Right cardiac atrium (tissue), 5 donors: Measurements from ENCODE around the gene ESPNL. TPM values are rescaled to one million over a fixed set of nuclear protein-coding genes. Genes with fewer than 3 reads are reported as not detected.
"Not testable (repeated sequence)": the region's sequence is repeated elsewhere in the genome, so short reads cannot be mapped to it uniquely, and the experiment has no call there.

Experiments
- ATAC-seq, 2 donors: fragments of 200-7000 bp; cut with Tn5 transposase; one replicate each; pipeline versions ENCODE4 v1.8.0 to v1.9.1; 2020; ENCODE audit warnings: moderate library complexity in 2 of 2, mild to moderate bottlenecking in 1 of 2
- DNase-seq, 3 donors: peaks; one replicate each; pipeline ENCODE4 v3.0.0-alpha.2; 2020
- H3K27ac ChIP-seq: one replicate; pipeline ENCODE4 v1.5.1; 2013; ENCODE audit warnings: mild to moderate bottlenecking, low read length, control low read depth, moderate library complexity
- H3K27me3 ChIP-seq: one replicate; pipeline ENCODE4 v1.6.1; 2013; ENCODE audit not compliant: control insufficient read depth, insufficient read depth
- H3K4me1 ChIP-seq: one replicate; pipeline ENCODE4 v1.6.1; 2013; ENCODE audit warnings: low read length; ENCODE audit not compliant: control insufficient read depth, insufficient read depth
- H3K4me3 ChIP-seq: one replicate; pipeline ENCODE4 v1.5.1; 2013; ENCODE audit warnings: low read length, control low read depth
- H3K9me3 ChIP-seq: one replicate; pipeline ENCODE4 v1.6.1; 2013; ENCODE audit warnings: low read length; ENCODE audit not compliant: control insufficient read depth
- WGBS: extraction: QIAGEN DNeasy Blood & Tissue Kit; methylation state at CpG from one replicate; pipeline ENCODE4 v1.1.7; 2013; 5-methylcytosine and 5-hydroxymethylcytosine counted together
- intact Hi-C, 4 donors: fragments of 100-400 bp; cut with DNase I; formaldehyde crosslinking; loops; one replicate each; pipeline versions ENCODE4 v1.11.0 to v1.14.0; 2022 to 2023
- polyA plus RNA-seq: library from polyadenylated mRNA; stranded (reverse); fragments of 200-250 nt; gene quantifications from one replicate; pipeline ENCODE4 v1.2.3, GENCODE V29; 2013
- total RNA-seq, 4 donors: library from RNA; stranded (reverse); fragmentation: NEBNext Ultra II Directional; extraction: Animal tissue kit (Norgen Biotek cat#: 25700); gene quantifications; one replicate each; pipeline ENCODE4 v1.2.1, GENCODE V29; 2021
- donor health status: healthy with polysubstance abuse.
- donor health status: DM: no; HTN: yes; CAD: no.
- donor health status: DM: no; HTN: no; CAD: no.
- donor health status: DM: no; HTN: yes; CAD: no; lungs with severe emphysema.
- donor health status: DM: yes; HTN: yes; CAD: no.

ESPNL gene
- total and polyA plus RNA-seq, 5 donors, result 0.29 to 0.79 (median 0.57) TPM

- WGBS, result 44% methylated on average over 19 of the region's 19 CpGs
- intact Hi-C loops, result no loop called here
- ATAC-seq, result peak in 1 of 2 donors; percentile 26
- Histone ChIP-seq H3K4me1 (no peaks in the 10 kb centered on the region), H3K27ac (no peak overlapping the region), H3K27me3 (no peaks in the 10 kb centered on the region), H3K4me3 (no peak overlapping the region), H3K9me3 (no peaks in the 10 kb centered on the region)
- peak in 2 of 3 donors; percentile 58 to 63 for DNase-seq
These were observed 8.5 kb downstream of the ESPNL start for GRCh38 chr2:238108423-238109183.

- DNase-seq (peak in 2 of 3 donors; percentile 9 to 32), ATAC-seq (peak in 1 of 2 donors; percentile 22)
- 92% methylated on average over 13 of the region's 13 CpGs for WGBS
- H3K9me3 ChIP-seq, result no peaks in the 10 kb centered on the region
- no peaks in the 10 kb centered on the region for H3K4me1 ChIP-seq
- H3K4me3 ChIP-seq, result no peak overlapping the region
- intact Hi-C loops, result no loop called here
- no peak overlapping the region for H3K27ac ChIP-seq
- no peaks in the 10 kb centered on the region for H3K27me3 ChIP-seq
These were observed 13.5 kb downstream of the ESPNL start for GRCh38 chr2:238113611-238114010.

GRCh38 chr2:238114331-238114841, 14.2 kb downstream of the ESPNL start:
- Histone ChIP-seq H3K27ac (no peak overlapping the region), H3K4me1 (no peaks in the 10 kb centered on the region), H3K4me3 (no peak overlapping the region), H3K27me3 (no peaks in the 10 kb centered on the region), H3K9me3 (no peaks in the 10 kb centered on the region)
- 67% methylated on average over 16 of the region's 16 CpGs for WGBS
- DNase-seq (peak in 2 of 3 donors; percentile 7 to 46), ATAC-seq (peak in 1 of 2 donors; percentile 16)
- intact Hi-C loops, result no loop called here

DNA sequence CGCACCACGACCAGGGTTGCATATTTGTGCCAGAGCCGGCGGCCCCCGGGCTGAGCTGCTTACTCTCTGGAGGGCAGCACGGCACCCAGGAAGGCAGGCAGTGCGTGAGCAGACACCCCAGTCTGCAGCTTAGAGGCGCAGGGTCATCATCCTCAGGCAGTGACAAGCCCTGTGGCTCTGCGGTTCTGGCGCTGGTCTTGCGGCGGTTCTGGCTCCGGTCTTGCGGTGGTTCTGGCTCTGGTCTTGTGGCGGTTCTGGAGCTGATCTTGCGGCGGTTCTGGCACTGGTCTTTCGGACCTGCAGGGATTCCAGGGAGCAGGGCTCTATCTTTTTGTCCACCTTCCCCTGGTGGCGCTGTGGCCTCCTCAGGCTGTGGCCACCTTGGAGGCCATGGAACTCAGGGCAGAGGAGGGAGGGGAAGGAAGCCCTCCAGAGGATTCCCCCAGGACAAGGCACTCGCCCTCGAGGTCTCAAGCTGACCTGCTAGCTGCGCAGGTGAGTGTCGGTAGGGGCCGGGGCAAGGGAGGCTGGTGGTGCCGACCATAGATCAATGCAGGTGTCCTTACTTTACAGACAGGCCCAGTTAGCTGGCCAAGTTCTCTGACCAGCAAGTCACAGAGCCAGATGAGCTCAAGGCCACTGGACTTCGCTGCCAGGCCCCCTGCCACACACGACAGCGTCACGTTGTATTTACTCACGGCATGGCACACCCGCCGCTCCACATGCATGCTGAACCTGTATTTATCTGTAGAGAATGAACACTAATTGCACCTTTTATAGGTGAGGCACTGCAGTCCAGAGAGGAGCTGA, 14.9 kb downstream of the ESPNL start:
- DNase-seq (peak in 2 of 3 donors; percentile 33 to 35), ATAC-seq (no peak)
- intact Hi-C loops, result no loop called here

DNA sequence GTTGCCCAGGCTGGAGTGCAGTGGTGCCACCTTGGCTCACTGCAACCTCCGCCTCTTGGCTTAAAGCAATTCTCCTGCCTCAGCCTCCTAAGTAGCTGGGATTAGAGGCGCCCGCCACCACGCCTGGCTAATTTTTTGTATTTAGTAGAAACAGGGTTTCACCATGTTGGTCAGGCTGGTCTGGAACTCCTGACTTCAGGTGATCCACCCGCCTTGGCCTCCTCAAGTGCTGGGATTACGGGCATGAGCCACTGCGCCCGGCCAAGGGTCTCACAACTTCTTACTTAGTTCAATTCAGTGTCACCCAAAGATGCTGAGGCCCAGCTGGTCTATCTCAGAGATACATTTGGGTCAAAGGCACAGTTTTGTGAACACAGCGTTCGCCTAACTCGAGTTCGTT, 15.6 kb downstream of the ESPNL start:
- 94% methylated on average over 12 of the region's 12 CpGs for WGBS
- H3K4me3 ChIP-seq, ATAC-seq, H3K9me3 ChIP-seq, H3K27me3 ChIP-seq, H3K27ac ChIP-seq, H3K4me1 ChIP-seq, intact Hi-C loops: not testable (repeated sequence)
- peak in 2 of 3 donors; percentile 4 to 20 for DNase-seq

More for the DNA sequence above, 14.9 kb downstream of the ESPNL start:
- H3K27me3 ChIP-seq, result no peaks in the 10 kb centered on the region
- no peaks in the 10 kb centered on the region for H3K9me3 ChIP-seq
- no peak overlapping the region for H3K27ac ChIP-seq
- 89% methylated on average over 32 of the region's 32 CpGs for WGBS
- H3K4me3 ChIP-seq, result no peak overlapping the region
- H3K4me1 ChIP-seq, result no peaks in the 10 kb centered on the region

- no peaks in the 10 kb centered on the region for H3K9me3 ChIP-seq
- DNase-seq, result peak; percentile 11 to 45 (median 23)
- H3K27me3 ChIP-seq, result no peaks in the 10 kb centered on the region
- H3K4me1 ChIP-seq, result no peaks in the 10 kb centered on the region
- no peak for ATAC-seq
- no peak overlapping the region for H3K27ac ChIP-seq
- WGBS, result 87% methylated on average over 21 of the region's 21 CpGs
- no peak overlapping the region for H3K4me3 ChIP-seq
- intact Hi-C loops, result no loop called here
These were observed 16.4 kb downstream of the ESPNL start for GRCh38 chr2:238116298-238117198.

DNA sequence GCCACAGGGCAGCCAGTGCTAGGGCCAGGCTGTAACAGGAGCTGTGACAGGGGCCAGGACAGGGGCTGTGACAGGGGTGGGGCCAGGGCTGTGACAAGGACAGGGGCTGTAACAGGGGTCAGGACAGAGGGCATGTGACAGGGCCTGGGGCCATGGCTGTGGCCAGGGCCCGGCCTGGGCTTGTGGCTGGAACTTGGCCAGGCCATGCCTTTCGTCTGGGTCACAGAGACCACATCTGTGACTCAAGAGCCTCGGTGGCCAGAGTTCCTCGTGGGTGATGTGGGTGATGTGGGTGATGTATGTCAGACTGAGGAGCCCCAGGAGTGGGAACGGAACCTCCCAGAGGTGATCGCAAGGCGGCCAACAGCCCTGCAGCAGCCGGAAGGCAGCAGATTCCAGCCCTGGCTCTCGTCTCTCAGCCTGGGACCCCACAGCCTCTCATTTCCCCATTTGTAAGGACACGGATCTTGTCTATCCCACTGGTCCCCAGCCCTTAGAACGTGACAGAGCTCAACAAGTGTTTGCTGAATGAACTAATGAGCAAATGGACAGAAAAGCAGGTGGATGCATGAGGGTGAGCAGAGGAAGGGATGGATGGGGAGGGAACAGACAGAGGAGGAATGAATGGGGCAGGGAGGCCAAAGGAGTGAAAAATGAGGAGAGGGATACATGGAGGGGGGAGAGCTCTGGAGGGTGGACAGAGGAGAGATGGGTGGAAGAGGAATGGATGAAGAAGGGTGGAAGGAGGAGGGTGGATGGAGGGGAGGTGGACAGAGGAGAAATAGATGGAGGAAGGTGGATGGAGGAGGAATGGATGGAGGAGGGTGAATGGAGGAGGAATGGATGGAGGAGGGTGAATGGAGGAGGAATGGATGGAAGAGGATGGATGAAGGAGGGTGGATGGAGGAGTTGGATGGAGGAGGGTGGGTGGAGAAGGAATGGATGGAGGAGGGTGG, 17.3 kb downstream of the ESPNL start:
- Histone ChIP-seq H3K9me3 (no peaks in the 10 kb centered on the region), H3K4me1 (no peaks in the 10 kb centered on the region), H3K27me3 (no peaks in the 10 kb centered on the region), H3K4me3 (no peak overlapping the region), H3K27ac (no peak overlapping the region)
- ATAC-seq (no peak), DNase-seq (peak in 2 of 3 donors; percentile 27 to 29)
- intact Hi-C loops, result no loop called here
- WGBS, result 72% methylated on average over 11 of the region's 11 CpGs

DNA sequence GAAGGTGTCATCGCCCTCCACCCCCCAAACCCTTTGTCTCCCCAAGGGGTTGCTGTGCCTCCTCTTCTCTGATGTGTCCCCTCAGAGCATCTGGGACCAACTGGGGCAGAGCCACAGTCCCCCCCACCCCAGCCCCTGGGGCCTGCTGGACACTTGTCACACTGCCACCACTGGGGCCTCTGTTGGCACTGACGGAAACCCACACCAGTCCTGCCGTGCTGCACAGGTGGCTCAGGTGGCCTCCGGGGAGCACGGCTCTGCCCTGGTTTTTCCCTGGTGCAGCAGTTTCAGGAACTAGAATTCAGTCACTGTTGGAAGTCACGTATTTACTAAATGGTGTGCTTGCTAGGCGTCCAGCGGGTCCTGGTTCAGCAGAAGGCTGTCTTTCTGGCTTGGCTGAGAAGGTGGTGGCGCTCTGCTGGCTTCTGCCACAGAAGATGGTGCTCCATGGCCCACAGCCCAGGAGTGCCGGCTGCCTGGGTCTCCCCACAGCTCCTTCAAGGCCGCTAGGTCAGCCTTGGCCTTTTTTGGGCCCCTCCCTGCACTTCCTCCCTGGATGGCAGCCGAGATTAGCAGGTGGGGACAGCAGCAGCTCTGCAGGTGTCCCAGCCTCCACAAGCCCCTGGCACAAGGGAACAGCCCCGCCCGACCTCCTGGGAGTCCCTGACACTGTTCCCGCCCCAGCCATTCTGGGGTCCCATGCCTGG, 19.8 kb downstream of the ESPNL start:
- H3K4me1 ChIP-seq, result no peaks in the 10 kb centered on the region
- ATAC-seq (no peak), DNase-seq (peak; percentile 9 to 59 (median 48))
- no peak overlapping the region for H3K27ac ChIP-seq
- intact Hi-C loops, result loop anchor here in 1 of 4 donors (10.0 kb wide), 1 partner anchor 145 kb away; no protein-coding TSS in a partner anchor
- H3K4me3 ChIP-seq, result no peak overlapping the region
- H3K9me3 ChIP-seq, result no peaks in the 10 kb centered on the region
- no peaks in the 10 kb centered on the region for H3K27me3 ChIP-seq
- 66% methylated on average over 15 of the region's 15 CpGs for WGBS
